ENCODE data around the gene GMEB2. TPM values are rescaled to one million over a fixed set of nuclear protein-coding genes. Genes with fewer than 3 reads are reported as not detected.

Gene GMEB2
- total RNA-seq, 3 donors from 2014 or later (not counting 1 experiment from before 2014, with no cell fraction given) = 11.7 to 15.1 (median 14.6) TPM

- no peaks in the 10 kb centered on the region for H3K27me3 ChIP-seq (ENCODE audit: control insufficient read depth, insufficient read depth, low read length)
- H3K36me3 ChIP-seq (ENCODE audit: control insufficient read depth, insufficient read depth, low read length) = peaks cover 30% of the 10 kb centered on the region
- TF ChIP-seq CTCF (IDR thresholded peaks at IDR 0.05) = no peak
- H3K27ac ChIP-seq (ENCODE audit: low read length) = no peak overlapping the region
- H3K27ac Mint-ChIP-seq = peak overlapping the region in 1 of 2 donors; percentile 57
- no peaks in the 10 kb centered on the region for H3K9me3 Mint-ChIP-seq
- H3K9me3 ChIP-seq (ENCODE audit: control insufficient read depth, insufficient read depth, low read length) = no peaks in the 10 kb centered on the region
- peaks cover 5% of the 10 kb centered on the region for H3K4me1 ChIP-seq (ENCODE audit: control insufficient read depth, insufficient read depth, low read length)
- H3K27me3 Mint-ChIP-seq (ENCODE audit: low read depth in 2 of 2) = no peaks in the 10 kb centered on the region
- H3K4me3 Mint-ChIP-seq = no peak overlapping the region
- DNase-seq (no peak), ATAC-seq (peak in 1 of 3 donors; percentile 23)
- peaks cover 0 to 7% of the 10 kb centered on the region in 2 donors for H3K4me1 Mint-ChIP-seq
- H3K36me3 Mint-ChIP-seq = no peaks in the 10 kb centered on the region
- 96% methylated on average over 14 of the region's 14 CpGs for WGBS (ENCODE audit: insufficient coverage)
- no peak overlapping the region for H3K4me3 ChIP-seq (ENCODE audit: low read length)
- intact Hi-C loops (cut with micrococcal nuclease) = no loop called here
Observed at GRCh38 chr20:63558804-63559484, 68.0 kb downstream of the GMEB2 start.

- Histone ChIP-seq H3K4me1 (ENCODE audit: control insufficient read depth, insufficient read depth, low read length) (peaks cover 19% of the 10 kb centered on the region), H3K9me3 (ENCODE audit: control insufficient read depth, insufficient read depth, low read length) (no peaks in the 10 kb centered on the region), H3K4me3 (ENCODE audit: low read length) (no peak overlapping the region), H3K27me3 (ENCODE audit: control insufficient read depth, insufficient read depth, low read length) (peaks cover 2% of the 10 kb centered on the region), H3K36me3 (ENCODE audit: control insufficient read depth, insufficient read depth, low read length) (peaks cover 24% of the 10 kb centered on the region), H3K27ac (ENCODE audit: low read length) (no peak overlapping the region)
- intact Hi-C loops (cut with micrococcal nuclease) = no loop called here
- Mint-ChIP-seq H3K27ac (no peak overlapping the region), H3K4me3 (no peak overlapping the region), H3K9me3 (no peaks in the 10 kb centered on the region), H3K4me1 (peaks cover 0 to 17% of the 10 kb centered on the region in 2 donors), H3K36me3 (no peaks in the 10 kb centered on the region), H3K27me3 (ENCODE audit: low read depth in 2 of 2) (no peaks in the 10 kb centered on the region)
- ATAC-seq (no peak), DNase-seq (no peak)
- no peak for TF ChIP-seq CTCF (IDR thresholded peaks at IDR 0.05)
- 96% methylated on average over 19 of the region's 19 CpGs for whole genome bisulfite sequencing (ENCODE audit: insufficient coverage)
Observed at GRCh38 chr20:63557481-63557891, 69.4 kb downstream of the GMEB2 start.

- intact Hi-C loops (cut with micrococcal nuclease) = no loop called here
- Mint-ChIP-seq H3K36me3 (no peaks in the 10 kb centered on the region), H3K27me3 (ENCODE audit: low read depth in 2 of 2) (no peaks in the 10 kb centered on the region), H3K27ac (no peak overlapping the region), H3K4me3 (no peak overlapping the region), H3K9me3 (no peaks in the 10 kb centered on the region), H3K4me1 (peaks cover 0 to 20% of the 10 kb centered on the region in 2 donors)
- Histone ChIP-seq H3K36me3 (ENCODE audit: control insufficient read depth, insufficient read depth, low read length) (peaks cover 21% of the 10 kb centered on the region), H3K4me3 (ENCODE audit: low read length) (no peak overlapping the region), H3K9me3 (ENCODE audit: control insufficient read depth, insufficient read depth, low read length) (no peaks in the 10 kb centered on the region), H3K4me1 (ENCODE audit: control insufficient read depth, insufficient read depth, low read length) (peaks cover 24% of the 10 kb centered on the region), H3K27ac (ENCODE audit: low read length) (no peak overlapping the region), H3K27me3 (ENCODE audit: control insufficient read depth, insufficient read depth, low read length) (peaks cover 2% of the 10 kb centered on the region)
- DNase-seq (no peak), ATAC-seq (no peak)
- 89% methylated on average over 23 of the region's 23 CpGs for WGBS (ENCODE audit: insufficient coverage)
- TF ChIP-seq CTCF (IDR thresholded peaks at IDR 0.05) = no peak
Observed at GRCh38 chr20:63556873-63557478, 69.9 kb downstream of the GMEB2 start.

Data from natural killer cell (primary cell).